Prostate gland (tissue), 2 donors: Measurements from ENCODE around the gene TRAPPC11.

Experiments used
- CTCF ChIP-seq, 4 experiments: fragments of 200-600 bp in 2 of 4; fragments of 450-650 bp in 2 of 4; sonication (generic) in 2 of 4; IDR thresholded peaks; 1 replicate in 3 of 4; 2 replicates in 1 of 4; pipeline ENCODE4 v1.5.1; 2016 to 2019; ENCODE audit warnings: antibody characterized with exemption in 4 of 4, mild to moderate bottlenecking in 2 of 4, moderate library complexity in 2 of 4
- POLR2A ChIP-seq: fragments of 450-650 bp; IDR thresholded peaks from one replicate; pipeline ENCODE4 v1.6.1; 2016; ENCODE audit warnings: antibody characterized with exemption, mild to moderate bottlenecking

- TF ChIP-seq POLR2A = no peak
- no peak for TF ChIP-seq CTCF (IDR thresholded peaks at IDR 0.05)
These were observed 37.2 kb upstream of the TRAPPC11 start for GRCh38 chr4:183621875-183622274.
